Mammary microvascular endothelial cell (primary cell): ENCODE data around the gene SOX12. TPM values are rescaled to one million over a fixed set of nuclear protein-coding genes. Genes with fewer than 3 reads are reported as not detected.

Experiments used
- total RNA-seq: library from RNA; depleted of rRNA; stranded (reverse); fragments of >200 nt; gene quantifications from 2 replicates; pipeline ENCODE4 v1.2.3, GENCODE V29; 2015

Gene SOX12
- 9.9 TPM in 2 replicates for total RNA-seq

GRCh38 chr20:325045-325888 is at the start of gene SOX12:
Gene SOX12, plus strand, starts transcription at chr20:325552. Its CDS starts 373 bp downstream, at chr20:325925.

GRCh38 chr20:290084-290831 is 35.1 kb upstream of the SOX12 start, which contains the start of gene C20orf96:
Gene C20orf96, minus strand, starts transcription at chr20:290750. Its CDS starts 140 bp downstream, at chr20:290610.

DNA sequence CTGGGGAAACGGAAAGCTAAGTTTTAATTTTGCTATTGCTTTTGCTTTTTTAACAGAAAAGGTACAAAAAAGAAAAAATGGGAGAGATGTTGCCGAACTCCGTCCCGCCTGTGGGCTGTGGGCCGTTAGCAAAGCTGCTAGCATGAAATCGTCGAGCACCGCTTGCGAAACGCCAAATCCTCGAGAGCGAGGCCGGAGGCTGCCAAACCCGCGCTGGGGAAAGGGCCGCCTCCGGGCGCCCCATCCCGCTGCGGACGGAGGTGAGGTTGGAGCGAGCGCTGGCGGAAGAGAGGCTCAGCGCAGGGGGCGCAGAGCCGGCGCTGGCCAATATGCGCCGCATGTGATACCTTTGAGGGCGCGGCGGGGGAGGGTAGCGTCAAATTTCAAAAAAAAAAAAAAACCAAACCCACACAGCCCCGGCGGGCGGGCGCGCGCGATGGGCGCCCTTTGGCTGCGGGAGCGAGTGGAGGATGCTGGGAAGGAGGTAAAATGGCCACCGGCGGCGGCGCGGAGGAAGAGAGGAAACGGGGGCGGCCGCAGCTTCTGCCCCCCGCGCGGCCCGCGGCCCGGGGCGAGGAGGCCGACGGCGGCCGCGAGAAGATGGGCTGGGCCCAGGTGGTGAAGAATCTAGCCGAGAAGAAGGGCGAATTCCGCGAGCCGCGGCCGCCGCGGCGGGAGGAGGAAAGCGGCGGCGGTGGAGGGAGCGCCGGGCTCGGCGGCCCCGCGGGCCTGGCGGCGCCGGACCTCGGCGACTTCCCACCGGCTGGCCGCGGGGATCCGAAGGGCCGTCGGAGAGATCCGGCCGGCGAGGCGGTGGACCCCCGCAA is 28.0 kb upstream of the SOX12 start, which contains the start of gene ZCCHC3:
Gene ZCCHC3 (plus strand): TSS at position 473 of the 827 bp plus-strand sequence. CDS start 17 bp downstream, at position 490.

DNA sequence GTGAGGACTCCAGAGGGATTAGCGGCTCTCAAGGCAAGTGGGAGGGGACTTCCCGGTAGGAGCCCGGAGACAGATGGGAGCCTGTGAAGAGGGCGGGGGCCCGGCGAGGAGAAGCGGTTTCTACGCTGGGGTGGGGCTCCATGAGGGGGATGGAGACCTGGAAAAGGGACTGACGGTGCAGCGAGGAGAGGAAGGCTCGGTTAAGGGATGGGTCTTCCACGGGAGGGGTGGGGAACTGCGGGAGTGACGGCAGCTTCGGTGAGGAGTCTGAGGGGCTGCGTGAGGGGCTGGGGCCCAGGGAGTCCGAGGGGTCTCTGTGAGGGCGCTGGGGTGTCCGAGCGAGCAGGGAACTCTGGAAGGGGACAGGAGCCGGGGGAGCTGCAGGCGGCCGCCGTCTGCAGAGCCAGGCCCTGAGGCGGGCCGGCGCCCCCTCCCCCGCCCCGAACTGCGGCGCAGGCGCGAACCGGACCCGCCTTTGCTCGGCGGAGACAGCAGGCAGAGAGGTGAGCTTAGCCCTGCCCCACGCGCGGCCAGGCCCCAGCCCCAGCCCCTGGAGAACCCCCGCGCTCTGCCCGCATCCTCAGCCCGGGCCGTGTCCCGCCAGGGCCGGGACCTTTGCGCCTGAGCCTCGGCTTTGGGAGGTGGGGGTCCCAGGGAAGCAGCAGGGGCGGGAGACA is 21.4 kb downstream of the SOX12 start, which contains the start of gene NRSN2:
Gene NRSN2 (plus strand): TSS at position 472 of the 677 bp plus-strand sequence. CDS start 2,533 bp downstream, outside the sequence.

Other genes with a start within 250 kb of the SOX12 start
- not detected in 2 replicates for gene DEFB125, start 237.9 kb upstream of the SOX12 start, total RNA-seq
- gene DEFB126, start 183.0 kb upstream of the SOX12 start, total RNA-seq = not detected in 2 replicates
- not detected in 2 replicates for gene DEFB127, start 168.1 kb upstream of the SOX12 start, total RNA-seq
- gene DEFB128, start 135.8 kb upstream of the SOX12 start, total RNA-seq = not detected in 2 replicates
- gene DEFB129, start 98.3 kb upstream of the SOX12 start, total RNA-seq = not detected in 2 replicates
- not detected in 2 replicates for gene DEFB132, start 67.8 kb upstream of the SOX12 start, total RNA-seq
- gene C20orf96, start 34.8 kb upstream of the SOX12 start, total RNA-seq = 1.3 and 3.3 TPM in 2 replicates
- 18.2 and 19.3 TPM in 2 replicates for gene ZCCHC3, start 28.0 kb upstream of the SOX12 start, total RNA-seq
- gene NRSN2, start 21.6 kb downstream of the SOX12 start, total RNA-seq = 32.0 and 35.9 TPM in 2 replicates
- gene TRIB3, start 55.2 kb downstream of the SOX12 start, total RNA-seq = 72.6 and 78.5 TPM in 2 replicates
- gene RBCK1, start 82.7 kb downstream of the SOX12 start, total RNA-seq = 95.5 and 97.1 TPM in 2 replicates
- gene TBC1D20, start 137.0 kb downstream of the SOX12 start, total RNA-seq = 23.3 and 28.2 TPM in 2 replicates
- 79.3 and 129 TPM in 2 replicates for gene CSNK2A1, start 218.2 kb downstream of the SOX12 start, total RNA-seq